HEK293 (cell line): Measurements from ENCODE around the gene DDAH1.

ENCODE experiments used
- GLIS2 ChIP-seq: fragments of 450-650 bp; formaldehyde crosslinking; IDR thresholded peaks from 2 replicates; pipeline ENCODE4 v1.5.1; 2016; ENCODE audit warnings: missing biosample characterization, missing genetic modification characterization
- MEIS1 ChIP-seq: sonication (generic); formaldehyde crosslinking; IDR thresholded peaks from 2 replicates; pipeline ENCODE4 v1.8.1; 2022; ENCODE audit warnings: missing genetic modification reagents, mild to moderate bottlenecking, borderline replicate concordance
- SCRT1 ChIP-seq: fragments of 450-650 bp; formaldehyde crosslinking; IDR thresholded peaks from 2 replicates; pipeline ENCODE4 v1.5.1; 2016; ENCODE audit warnings: missing biosample characterization, missing genetic modification characterization, borderline replicate concordance
- YY1 ChIP-seq: fragments of 450-650 bp; formaldehyde crosslinking; IDR thresholded peaks from 2 replicates; pipeline ENCODE4 v1.5.1; 2018; ENCODE audit warnings: missing biosample characterization, missing genetic modification characterization
- ZBTB20 ChIP-seq: fragments of 450-650 bp; formaldehyde crosslinking; IDR thresholded peaks from 2 replicates; pipeline ENCODE4 v1.5.1; 2016; ENCODE audit warnings: missing biosample characterization, missing genetic modification characterization
- ZNF274 ChIP-seq, 2 experiments: fragments of 200-500 bp in 1 of 2; fragments of 450-650 bp in 1 of 2; sonication (Bioruptor generic) in 1 of 2; formaldehyde crosslinking in 1 of 2; IDR thresholded peaks; 2 replicates each; pipeline versions ENCODE4 v1.5.1 to v1.6.1; 2014 to 2016; ENCODE audit warnings: borderline replicate concordance in 1 of 2, inconsistent platforms in 1 of 2, low read length in 1 of 2, missing biosample characterization in 1 of 2, missing genetic modification characterization in 1 of 2
- ZNF433 ChIP-seq: fragments of 450-650 bp; formaldehyde crosslinking; IDR thresholded peaks from 2 replicates; pipeline ENCODE4 v1.5.1; 2016; ENCODE audit warnings: missing biosample characterization, missing genetic modification characterization, low read depth
- ZNF561 ChIP-seq: fragments of 450-650 bp; IDR thresholded peaks from 2 replicates; pipeline ENCODE4 v1.5.1; 2018; ENCODE audit warnings: missing biosample characterization, missing genetic modification characterization, borderline replicate concordance
- ZNF596 ChIP-seq: fragments of 450-650 bp; IDR thresholded peaks from 2 replicates; pipeline ENCODE4 v1.5.0; 2018; ENCODE audit warnings: missing biosample characterization, mild to moderate bottlenecking, missing genetic modification characterization, moderate library complexity
- TF ChIP-seq, protein P1 (sequence below): fragments of 450-650 bp; IDR thresholded peaks from 2 replicates; pipeline ENCODE4 v1.5.1; 2018; ENCODE audit warnings: missing biosample characterization, mild to moderate bottlenecking, missing genetic modification characterization
- TF ChIP-seq, protein P2 (sequence below): fragments of 450-650 bp; formaldehyde crosslinking; IDR thresholded peaks from 2 replicates; pipeline ENCODE4 v1.5.1; 2016; ENCODE audit warnings: missing biosample characterization, missing genetic modification characterization
- TF ChIP-seq, protein P3 (sequence below): fragments of 450-650 bp; formaldehyde crosslinking; IDR thresholded peaks from 2 replicates; pipeline ENCODE4 v1.5.1; 2016; ENCODE audit warnings: missing biosample characterization, missing genetic modification characterization, low read depth
- TF ChIP-seq, protein P4 (sequence below): fragments of 450-650 bp; formaldehyde crosslinking; IDR thresholded peaks from 2 replicates; pipeline ENCODE4 v1.5.1; 2017; ENCODE audit warnings: missing biosample characterization, missing genetic modification characterization
- TF ChIP-seq, protein P5 (sequence below): fragments of 450-650 bp; formaldehyde crosslinking; IDR thresholded peaks from 2 replicates; pipeline ENCODE4 v1.5.1; 2016; ENCODE audit warnings: missing biosample characterization, missing genetic modification characterization, low read depth

DNA sequence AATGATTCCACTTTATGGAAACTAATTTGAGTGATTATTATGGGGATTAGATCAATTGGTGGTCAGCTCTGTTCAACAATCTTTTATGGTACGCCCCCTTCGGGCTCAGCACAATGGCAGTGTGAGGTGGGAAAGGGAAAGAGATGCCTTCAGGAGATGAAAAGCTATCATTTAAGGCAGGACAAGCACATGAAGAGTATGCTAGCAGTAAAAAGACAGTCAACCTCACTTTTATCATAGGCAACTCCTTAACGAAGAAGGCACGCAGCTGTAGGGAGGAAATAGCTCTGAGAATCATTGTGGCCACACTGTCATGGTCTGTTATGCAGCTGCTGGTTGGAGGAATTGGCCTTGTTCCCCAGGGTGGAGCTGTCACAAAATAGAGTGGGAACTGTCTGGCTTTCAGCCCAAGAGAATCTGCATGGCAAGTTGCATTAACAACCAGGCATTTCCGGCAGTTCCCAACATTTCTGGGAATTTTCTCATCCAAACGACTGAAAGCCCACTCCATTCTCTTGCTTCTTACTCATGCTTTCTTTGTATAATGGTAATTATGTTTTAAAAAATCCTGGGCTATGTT, 134.2 kb downstream of the DDAH1 start:
- TF ChIP-seq, protein P1, sequence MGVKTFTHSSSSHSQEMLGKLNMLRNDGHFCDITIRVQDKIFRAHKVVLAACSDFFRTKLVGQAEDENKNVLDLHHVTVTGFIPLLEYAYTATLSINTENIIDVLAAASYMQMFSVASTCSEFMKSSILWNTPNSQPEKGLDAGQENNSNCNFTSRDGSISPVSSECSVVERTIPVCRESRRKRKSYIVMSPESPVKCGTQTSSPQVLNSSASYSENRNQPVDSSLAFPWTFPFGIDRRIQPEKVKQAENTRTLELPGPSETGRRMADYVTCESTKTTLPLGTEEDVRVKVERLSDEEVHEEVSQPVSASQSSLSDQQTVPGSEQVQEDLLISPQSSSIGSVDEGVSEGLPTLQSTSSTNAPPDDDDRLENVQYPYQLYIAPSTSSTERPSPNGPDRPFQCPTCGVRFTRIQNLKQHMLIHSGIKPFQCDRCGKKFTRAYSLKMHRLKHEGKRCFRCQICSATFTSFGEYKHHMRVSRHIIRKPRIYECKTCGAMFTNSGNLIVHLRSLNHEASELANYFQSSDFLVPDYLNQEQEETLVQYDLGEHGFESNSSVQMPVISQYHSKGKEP (tag by site-specific recombination): no peak
- TF ChIP-seq YY1 (no peak), ZNF274 (IDR thresholded peaks at IDR 0.05; ENCODE audit: low read length) (no peak), ZNF274 (tag by site-specific recombination; IDR thresholded peaks at IDR 0.05; ENCODE audit: borderline replicate concordance) (no peak), ZNF596 (no peak), GLIS2 (no peak), ZNF433 (tag by site-specific recombination) (no peak), ZBTB20 (tag by site-specific recombination) (no peak), SCRT1 (tag by site-specific recombination) (no peak), ZNF561 (tag by site-specific recombination) (no peak), MEIS1 (CRISPR knock-in tag) (no peak)
- TF ChIP-seq, protein P2, sequence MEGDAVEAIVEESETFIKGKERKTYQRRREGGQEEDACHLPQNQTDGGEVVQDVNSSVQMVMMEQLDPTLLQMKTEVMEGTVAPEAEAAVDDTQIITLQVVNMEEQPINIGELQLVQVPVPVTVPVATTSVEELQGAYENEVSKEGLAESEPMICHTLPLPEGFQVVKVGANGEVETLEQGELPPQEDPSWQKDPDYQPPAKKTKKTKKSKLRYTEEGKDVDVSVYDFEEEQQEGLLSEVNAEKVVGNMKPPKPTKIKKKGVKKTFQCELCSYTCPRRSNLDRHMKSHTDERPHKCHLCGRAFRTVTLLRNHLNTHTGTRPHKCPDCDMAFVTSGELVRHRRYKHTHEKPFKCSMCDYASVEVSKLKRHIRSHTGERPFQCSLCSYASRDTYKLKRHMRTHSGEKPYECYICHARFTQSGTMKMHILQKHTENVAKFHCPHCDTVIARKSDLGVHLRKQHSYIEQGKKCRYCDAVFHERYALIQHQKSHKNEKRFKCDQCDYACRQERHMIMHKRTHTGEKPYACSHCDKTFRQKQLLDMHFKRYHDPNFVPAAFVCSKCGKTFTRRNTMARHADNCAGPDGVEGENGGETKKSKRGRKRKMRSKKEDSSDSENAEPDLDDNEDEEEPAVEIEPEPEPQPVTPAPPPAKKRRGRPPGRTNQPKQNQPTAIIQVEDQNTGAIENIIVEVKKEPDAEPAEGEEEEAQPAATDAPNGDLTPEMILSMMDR (tag by site-specific recombination): no peak
- TF ChIP-seq, protein P3, sequence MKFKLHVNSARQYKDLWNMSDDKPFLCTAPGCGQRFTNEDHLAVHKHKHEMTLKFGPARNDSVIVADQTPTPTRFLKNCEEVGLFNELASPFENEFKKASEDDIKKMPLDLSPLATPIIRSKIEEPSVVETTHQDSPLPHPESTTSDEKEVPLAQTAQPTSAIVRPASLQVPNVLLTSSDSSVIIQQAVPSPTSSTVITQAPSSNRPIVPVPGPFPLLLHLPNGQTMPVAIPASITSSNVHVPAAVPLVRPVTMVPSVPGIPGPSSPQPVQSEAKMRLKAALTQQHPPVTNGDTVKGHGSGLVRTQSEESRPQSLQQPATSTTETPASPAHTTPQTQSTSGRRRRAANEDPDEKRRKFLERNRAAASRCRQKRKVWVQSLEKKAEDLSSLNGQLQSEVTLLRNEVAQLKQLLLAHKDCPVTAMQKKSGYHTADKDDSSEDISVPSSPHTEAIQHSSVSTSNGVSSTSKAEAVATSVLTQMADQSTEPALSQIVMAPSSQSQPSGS (tag by site-specific recombination): no peak
- TF ChIP-seq, protein P4, sequence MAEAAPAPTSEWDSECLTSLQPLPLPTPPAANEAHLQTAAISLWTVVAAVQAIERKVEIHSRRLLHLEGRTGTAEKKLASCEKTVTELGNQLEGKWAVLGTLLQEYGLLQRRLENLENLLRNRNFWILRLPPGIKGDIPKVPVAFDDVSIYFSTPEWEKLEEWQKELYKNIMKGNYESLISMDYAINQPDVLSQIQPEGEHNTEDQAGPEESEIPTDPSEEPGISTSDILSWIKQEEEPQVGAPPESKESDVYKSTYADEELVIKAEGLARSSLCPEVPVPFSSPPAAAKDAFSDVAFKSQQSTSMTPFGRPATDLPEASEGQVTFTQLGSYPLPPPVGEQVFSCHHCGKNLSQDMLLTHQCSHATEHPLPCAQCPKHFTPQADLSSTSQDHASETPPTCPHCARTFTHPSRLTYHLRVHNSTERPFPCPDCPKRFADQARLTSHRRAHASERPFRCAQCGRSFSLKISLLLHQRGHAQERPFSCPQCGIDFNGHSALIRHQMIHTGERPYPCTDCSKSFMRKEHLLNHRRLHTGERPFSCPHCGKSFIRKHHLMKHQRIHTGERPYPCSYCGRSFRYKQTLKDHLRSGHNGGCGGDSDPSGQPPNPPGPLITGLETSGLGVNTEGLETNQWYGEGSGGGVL: no peak
- TF ChIP-seq, protein P5, sequence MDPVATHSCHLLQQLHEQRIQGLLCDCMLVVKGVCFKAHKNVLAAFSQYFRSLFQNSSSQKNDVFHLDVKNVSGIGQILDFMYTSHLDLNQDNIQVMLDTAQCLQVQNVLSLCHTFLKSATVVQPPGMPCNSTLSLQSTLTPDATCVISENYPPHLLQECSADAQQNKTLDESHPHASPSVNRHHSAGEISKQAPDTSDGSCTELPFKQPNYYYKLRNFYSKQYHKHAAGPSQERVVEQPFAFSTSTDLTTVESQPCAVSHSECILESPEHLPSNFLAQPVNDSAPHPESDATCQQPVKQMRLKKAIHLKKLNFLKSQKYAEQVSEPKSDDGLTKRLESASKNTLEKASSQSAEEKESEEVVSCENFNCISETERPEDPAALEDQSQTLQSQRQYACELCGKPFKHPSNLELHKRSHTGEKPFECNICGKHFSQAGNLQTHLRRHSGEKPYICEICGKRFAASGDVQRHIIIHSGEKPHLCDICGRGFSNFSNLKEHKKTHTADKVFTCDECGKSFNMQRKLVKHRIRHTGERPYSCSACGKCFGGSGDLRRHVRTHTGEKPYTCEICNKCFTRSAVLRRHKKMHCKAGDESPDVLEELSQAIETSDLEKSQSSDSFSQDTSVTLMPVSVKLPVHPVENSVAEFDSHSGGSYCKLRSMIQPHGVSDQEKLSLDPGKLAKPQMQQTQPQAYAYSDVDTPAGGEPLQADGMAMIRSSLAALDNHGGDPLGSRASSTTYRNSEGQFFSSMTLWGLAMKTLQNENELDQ (tag by site-specific recombination): no peak
